Measurements from ENCODE around the gene DOCK4.

- TF ChIP-seq HNF4A (conservative IDR thresholded peaks at IDR 0.05) (no peak), CTCF (IDR thresholded peaks at IDR 0.05; ENCODE audit: low read depth, low read length, missing input control) (no peak), TAF1 (conservative IDR thresholded peaks at IDR 0.05) (no peak), EGR1 (IDR thresholded peaks at IDR 0.05; ENCODE audit: low read depth in 2 of 2) (no peak), RAD21 (IDR thresholded peaks at IDR 0.05) (no peak), ATF3 (IDR thresholded peaks at IDR 0.05) (no peak), RXRA (IDR thresholded peaks at IDR 0.05) (no peak), MAX (IDR thresholded peaks at IDR 0.05) (no peak), JUND (IDR thresholded peaks at IDR 0.05) (no peak), ZBTB33 (IDR thresholded peaks at IDR 0.05) (no peak), REST (IDR thresholded peaks at IDR 0.05) (no peak), FOXA1 (IDR thresholded peaks at IDR 0.05) (no peak), GABPA (IDR thresholded peaks at IDR 0.05 in 1 of 2, conservative IDR thresholded peaks at IDR 0.05 in 1 of 2) (no peak)
Measured at GRCh38 chr7:111829221-111829620, 377.0 kb downstream of the DOCK4 start.

Measured in liver (tissue), 3 donors.